Effector CD4-positive, alpha-beta T cell (primary cell): ENCODE results near the gene TJP3.

ENCODE experiments used
- DNase-seq: peaks from one replicate; pipeline ENCODE4 v3.0.0-alpha.2; 2020

Gene TJP3

GRCh38 chr19:3716147-3716668, 8.0 kb downstream of the TJP3 start:
- no peak for DNase-seq

- no peak for DNase-seq
These were observed 11.7 kb downstream of the TJP3 start for GRCh38 chr19:3719868-3720267.

- DNase-seq, result no peak
These were observed 12.2 kb downstream of the TJP3 start for GRCh38 chr19:3720349-3720917.

- DNase-seq, result peak; percentile 83
These were observed 13.1 kb downstream of the TJP3 start for GRCh38 chr19:3721131-3721886.

- DNase-seq, result no peak
These were observed 13.8 kb downstream of the TJP3 start for GRCh38 chr19:3721887-3722442.

- no peak for DNase-seq
These were observed 14.4 kb downstream of the TJP3 start for GRCh38 chr19:3722443-3723109.

GRCh38 chr19:3723110-3723488, 14.9 kb downstream of the TJP3 start:
- no peak for DNase-seq

GRCh38 chr19:3723883-3724282, 15.7 kb downstream of the TJP3 start:
- DNase-seq, result no peak

- no peak for DNase-seq
These were observed 16.9 kb downstream of the TJP3 start for GRCh38 chr19:3725121-3725520.

GRCh38 chr19:3725640-3726310, 17.6 kb downstream of the TJP3 start:
- DNase-seq, result no peak

GRCh38 chr19:3730457-3730958, 22.3 kb downstream of the TJP3 start:
- no peak for DNase-seq

- no peak for DNase-seq
These were observed 23.9 kb downstream of the TJP3 start for GRCh38 chr19:3732108-3732507.

- no peak for DNase-seq
These were observed 25.5 kb downstream of the TJP3 start for GRCh38 chr19:3733549-3734309.

GRCh38 chr19:3734310-3734600, 26.1 kb downstream of the TJP3 start:
- no peak for DNase-seq

- no peak for DNase-seq
These were observed 28.0 kb downstream of the TJP3 start for GRCh38 chr19:3736106-3736724.

- no peak for DNase-seq
These were observed 29.5 kb downstream of the TJP3 start for GRCh38 chr19:3737487-3738205.

GRCh38 chr19:3738477-3739220, 30.5 kb downstream of the TJP3 start:
- DNase-seq, result no peak

- no peak for DNase-seq
These were observed 32.2 kb downstream of the TJP3 start for GRCh38 chr19:3740431-3740830.

- DNase-seq, result no peak
These were observed 35.3 kb downstream of the TJP3 start for GRCh38 chr19:3743486-3743885.

- no peak for DNase-seq
These were observed 37.3 kb downstream of the TJP3 start for GRCh38 chr19:3745363-3746045.
